BE2C (cell line): ENCODE results near the gene GPX6.

ENCODE experiments used
- DNase-seq: peaks from one replicate; pipeline ENCODE4 v3.0.0-alpha.2; 2020
- H3K27me3 ChIP-seq: fragments of 250-450 bp; sonication (Bioruptor Pico); 2 replicates; pipeline ENCODE4 v1.5.1; 2020; ENCODE audit warnings: mild to moderate bottlenecking
- H3K36me3 ChIP-seq: fragments of 250-450 bp; sonication (Bioruptor Pico); 2 replicates; pipeline ENCODE4 v1.5.1; 2020; ENCODE audit warnings: mild to moderate bottlenecking
- H3K4me1 ChIP-seq: fragments of 250-450 bp; sonication (Bioruptor Pico); 2 replicates; pipeline ENCODE4 v1.5.1; 2020
- H3K4me3 ChIP-seq: 2 replicates; pipeline ENCODE4 v1.5.1; 2011; ENCODE audit warnings: low read depth, low read length
- H3K9me3 ChIP-seq: fragments of 250-450 bp; sonication (Bioruptor Pico); 2 replicates; pipeline ENCODE4 v1.5.1; 2020
- CTCF ChIP-seq: IDR thresholded peaks from 2 replicates; pipeline ENCODE4 v1.5.1; 2012; ENCODE audit warnings: mild to moderate bottlenecking, low read depth, low read length

GPX6 gene

DNA sequence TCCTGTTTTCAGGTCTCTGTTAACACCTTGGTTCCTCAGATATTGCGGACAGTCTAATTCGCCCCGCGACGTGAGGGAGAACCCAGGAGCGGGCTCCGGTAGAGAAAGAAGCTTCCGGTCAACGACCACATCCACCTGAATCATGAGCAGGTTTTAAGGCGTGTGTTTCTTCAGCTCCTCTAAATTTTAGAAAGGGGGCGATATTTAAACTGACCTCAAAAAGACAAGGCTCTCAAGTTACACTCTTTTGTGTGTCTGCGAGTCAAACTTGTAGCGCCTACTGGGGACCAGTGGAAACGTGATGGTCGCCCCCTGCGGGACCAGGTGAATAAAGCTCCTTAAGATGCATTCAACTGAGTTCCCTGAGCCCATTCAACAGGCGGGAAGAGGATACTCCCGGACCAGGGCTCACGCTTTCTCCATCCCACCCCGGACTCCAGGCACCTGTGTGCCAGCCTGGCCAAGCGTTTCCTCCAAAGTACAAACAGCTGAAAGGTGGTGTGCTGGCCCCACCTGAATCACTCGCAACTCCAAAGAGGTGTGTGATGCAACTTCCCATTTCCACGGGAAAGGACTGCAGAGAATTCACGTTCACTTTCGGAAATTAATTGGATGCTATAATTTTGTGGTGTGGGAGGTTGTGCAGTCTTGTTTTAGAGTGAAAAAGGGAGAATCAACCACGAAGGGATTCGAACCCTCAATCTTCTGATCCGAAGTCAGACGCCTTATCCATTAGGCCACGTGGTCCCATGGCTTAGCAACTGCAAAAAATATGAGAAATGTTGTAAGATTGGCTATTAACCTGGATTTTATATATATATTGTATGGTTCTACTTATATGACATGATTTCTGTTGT is 27.1 kb upstream of the GPX6 start:
- peak; percentile 77 for DNase-seq
- H3K27me3 ChIP-seq: peaks cover 2% of the 10 kb centered on the region; the same call in 1 of the 2 replicates
- no peaks in the 10 kb centered on the region for H3K36me3 ChIP-seq
- TF ChIP-seq CTCF: peak; percentile 66
- no peaks in the 10 kb centered on the region for H3K9me3 ChIP-seq
- H3K4me1 ChIP-seq: no peaks in the 10 kb centered on the region
- peak overlapping the region; percentile 30 for H3K4me3 ChIP-seq

- Histone ChIP-seq H3K36me3 (no peaks in the 10 kb centered on the region), H3K4me1 (no peaks in the 10 kb centered on the region), H3K9me3 (no peaks in the 10 kb centered on the region), H3K4me3 (no peak overlapping the region), H3K27me3 (peaks cover 2% of the 10 kb centered on the region; the same call in 1 of the 2 replicates)
- no peak for TF ChIP-seq CTCF
- no peak for DNase-seq
These were observed 26.4 kb upstream of the GPX6 start for GRCh38 chr6:28541996-28542395.

DNA sequence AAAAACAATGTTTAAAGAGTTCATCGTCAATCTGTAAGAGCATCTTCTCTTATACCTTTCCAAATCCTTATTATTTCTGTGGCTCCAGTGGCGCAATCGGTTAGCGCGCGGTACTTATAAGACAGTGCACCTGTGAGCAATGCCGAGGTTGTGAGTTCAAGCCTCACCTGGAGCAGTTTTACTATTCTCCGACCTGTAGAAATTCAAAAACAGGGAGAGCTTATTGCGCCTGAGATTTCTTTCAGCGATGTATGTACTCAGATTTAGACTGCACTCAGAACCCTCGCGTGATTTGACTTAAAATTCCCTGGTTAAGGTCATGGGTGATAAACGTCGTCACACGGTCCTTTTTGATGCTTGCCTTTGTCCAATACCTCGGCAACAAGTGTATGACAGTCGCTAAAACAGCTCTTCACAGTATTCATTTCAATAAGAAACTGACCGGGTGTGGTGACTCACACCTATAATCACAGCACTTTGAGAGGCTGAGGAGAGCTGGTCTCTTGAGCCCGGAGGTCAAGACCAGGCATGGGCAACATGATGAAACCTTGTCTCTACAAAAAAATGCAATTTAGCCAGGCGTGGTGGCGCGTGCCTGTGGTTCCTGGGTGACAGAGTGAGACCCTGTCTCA is 22.0 kb upstream of the GPX6 start:
- DNase-seq: peak; percentile 63
- no peaks in the 10 kb centered on the region for H3K36me3 ChIP-seq
- TF ChIP-seq CTCF: no peak
- no peaks in the 10 kb centered on the region for H3K9me3 ChIP-seq
- no peaks in the 10 kb centered on the region for H3K27me3 ChIP-seq
- no peaks in the 10 kb centered on the region for H3K4me1 ChIP-seq
- H3K4me3 ChIP-seq: peak overlapping the region; percentile 91

- Histone ChIP-seq H3K4me1 (no peaks in the 10 kb centered on the region), H3K9me3 (no peaks in the 10 kb centered on the region), H3K36me3 (no peaks in the 10 kb centered on the region), H3K27me3 (no peaks in the 10 kb centered on the region), H3K4me3 (peak overlapping the region; percentile 91)
- TF ChIP-seq CTCF: no peak
- DNase-seq: peak; percentile 50
These were observed 21.5 kb upstream of the GPX6 start for GRCh38 chr6:28537065-28537464.

GRCh38 chr6:28534875-28535274 is 19.3 kb upstream of the GPX6 start:
- no peak overlapping the region for H3K4me3 ChIP-seq
- no peak for TF ChIP-seq CTCF

DNA sequence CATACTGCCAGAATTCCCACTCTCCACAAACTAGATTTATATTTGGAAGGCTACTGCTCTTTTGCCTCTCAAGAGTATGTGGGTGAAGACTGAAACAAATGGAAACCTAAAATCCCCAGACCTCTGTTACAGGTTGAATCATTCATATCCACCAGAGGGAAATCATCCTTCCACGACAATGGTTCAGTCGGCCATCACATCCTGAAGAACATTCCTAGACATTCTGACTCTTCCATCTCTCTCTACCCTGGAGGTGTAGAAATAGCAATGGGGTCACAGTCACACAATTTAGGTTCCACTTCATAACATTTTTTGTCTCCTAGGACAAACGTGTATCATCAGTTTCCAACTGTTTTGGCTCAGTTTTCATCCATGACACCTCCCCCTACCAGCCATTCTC is 18.7 kb upstream of the GPX6 start:
- TF ChIP-seq CTCF: no peak
- H3K4me3 ChIP-seq: no peak overlapping the region

More at GRCh38 chr6:28534875-28535274, 19.3 kb upstream of the GPX6 start:
- no peak for DNase-seq
- no peaks in the 10 kb centered on the region for H3K36me3 ChIP-seq
- no peaks in the 10 kb centered on the region; the same call in 1 of the 2 replicates for H3K27me3 ChIP-seq
- no peaks in the 10 kb centered on the region for H3K9me3 ChIP-seq
- H3K4me1 ChIP-seq: no peaks in the 10 kb centered on the region

More for the DNA sequence above, 18.7 kb upstream of the GPX6 start:
- no peaks in the 10 kb centered on the region for H3K36me3 ChIP-seq
- no peak for DNase-seq
- H3K4me1 ChIP-seq: no peaks in the 10 kb centered on the region
- H3K27me3 ChIP-seq: no peaks in the 10 kb centered on the region; the same call in 1 of the 2 replicates
- H3K9me3 ChIP-seq: no peaks in the 10 kb centered on the region
